ENCODE results near the gene RORB.

Gene RORB

DNA sequence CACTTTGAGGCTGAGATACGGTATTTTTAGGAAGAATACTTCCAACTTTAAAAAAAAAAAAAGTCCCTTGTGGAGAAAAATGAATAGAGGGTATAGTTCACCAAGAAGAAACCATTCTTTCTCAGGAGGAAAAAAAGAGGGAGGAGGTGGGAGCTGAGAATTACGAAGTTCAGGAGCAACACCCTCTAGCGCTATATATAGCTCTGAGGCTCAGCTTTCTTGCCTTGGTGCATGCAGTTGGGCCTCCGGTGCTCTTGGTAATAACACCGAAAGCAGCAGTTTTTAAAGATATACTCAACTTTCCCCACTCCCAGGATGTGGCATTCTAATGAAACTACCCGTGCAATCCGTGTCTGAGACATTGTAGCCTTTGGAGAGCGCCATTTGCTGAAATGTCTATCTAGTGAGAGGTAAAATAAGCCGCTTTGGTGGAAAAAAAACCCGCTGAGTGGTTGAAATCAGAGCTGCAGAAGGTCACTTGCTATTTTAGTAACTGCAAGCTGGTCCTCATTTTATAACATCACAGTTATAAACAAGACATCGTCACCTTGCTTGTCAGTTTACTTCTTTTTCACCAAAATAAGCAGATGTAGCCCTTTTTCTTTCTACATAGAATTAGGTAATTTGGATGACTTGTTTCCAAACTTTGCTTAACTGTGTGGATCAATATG, 156.4 kb downstream of the RORB start:
- no peaks in the 10 kb centered on the region for H3K9me3 ChIP-seq
- DNase-seq (ENCODE audit: low spot score in 2 of 2) = no peak
- peaks cover 2% of the 10 kb centered on the region; the same call in 1 of the 2 replicates for H3K27me3 ChIP-seq (ENCODE audit: low read depth)
- H3K4me1 ChIP-seq = no peaks in the 10 kb centered on the region
- H3K4me3 ChIP-seq = no peak overlapping the region
- H3K36me3 ChIP-seq (replicated peaks) = no peaks in the 10 kb centered on the region
- in situ Hi-C loops (cut with MboI; ENCODE audit: low sequenced_read_pairs) = no loop called here

- no peak for DNase-seq (ENCODE audit: low spot score in 2 of 2)
- Histone ChIP-seq H3K9me3 (no peaks in the 10 kb centered on the region), H3K36me3 (replicated peaks) (no peaks in the 10 kb centered on the region), H3K27me3 (ENCODE audit: low read depth) (0 out of 2 replicates have a peak, but pooled peaks cover 2% of the 10 kb centered on the region), H3K4me1 (no peaks in the 10 kb centered on the region), H3K4me3 (no peak overlapping the region)
- in situ Hi-C loops (cut with MboI; ENCODE audit: low sequenced_read_pairs) = no loop called here
Measured at GRCh38 chr9:74662674-74663073, 165.5 kb downstream of the RORB start.

DNA sequence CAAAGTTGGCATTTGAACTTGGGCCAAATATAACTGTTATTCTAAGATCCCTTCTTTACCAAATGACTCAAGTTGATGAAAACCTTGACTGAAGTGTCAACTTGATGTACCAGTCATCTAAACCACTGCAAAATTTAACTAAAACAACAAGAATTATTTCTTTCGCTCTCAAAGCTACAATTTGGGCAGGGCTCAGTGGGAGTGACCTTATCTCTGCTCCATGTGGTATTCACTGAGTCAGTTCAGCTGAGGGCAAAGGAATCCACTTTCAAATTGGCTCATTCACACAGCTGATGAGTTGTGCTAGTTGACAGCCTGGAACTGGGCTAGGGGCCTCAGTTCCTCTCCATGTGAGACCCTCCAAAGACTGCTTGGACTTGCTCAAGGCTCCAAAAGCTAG, 166.3 kb downstream of the RORB start:
- in situ Hi-C loops (cut with MboI; ENCODE audit: low sequenced_read_pairs) = no loop called here
- no peaks in the 10 kb centered on the region for H3K36me3 ChIP-seq (replicated peaks)
- no peak overlapping the region for H3K4me3 ChIP-seq
- H3K4me1 ChIP-seq = no peaks in the 10 kb centered on the region
- 0 out of 2 replicates have a peak, but pooled peaks cover 2% of the 10 kb centered on the region for H3K27me3 ChIP-seq (ENCODE audit: low read depth)
- DNase-seq (ENCODE audit: low spot score in 2 of 2) = no peak
- no peaks in the 10 kb centered on the region for H3K9me3 ChIP-seq

DNA sequence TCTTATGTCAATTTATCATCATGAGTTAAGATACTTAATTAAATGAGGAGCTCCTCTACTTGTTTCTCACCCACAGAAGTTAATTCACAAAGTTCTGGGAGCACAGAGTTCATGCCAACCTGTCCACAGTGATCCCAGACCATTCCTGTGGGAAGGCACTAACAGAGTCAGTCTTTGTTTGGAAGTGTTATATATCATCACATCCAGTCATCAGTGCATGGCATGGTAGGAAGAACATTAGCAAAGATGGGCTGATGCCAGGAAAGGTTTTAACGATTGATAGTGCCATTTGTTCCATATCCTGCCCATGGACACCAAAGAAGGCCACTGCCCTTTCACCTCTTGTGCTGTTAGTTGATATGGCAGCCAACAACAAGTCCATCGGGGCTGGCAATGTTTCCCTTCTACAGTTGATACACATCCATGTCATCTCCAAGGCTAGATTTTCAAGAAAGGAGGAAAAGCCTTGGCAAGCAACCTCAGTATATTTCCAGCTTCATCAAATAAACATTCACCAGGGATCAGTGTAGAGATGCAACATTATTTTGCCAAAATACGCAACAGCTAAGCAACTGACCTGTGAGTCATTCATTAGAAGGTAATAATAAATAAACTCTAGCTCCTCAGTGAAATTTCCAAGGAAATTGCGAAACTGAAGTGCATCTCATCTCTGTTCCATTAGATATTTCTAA, 169.6 kb downstream of the RORB start:
- Histone ChIP-seq H3K4me1 (no peaks in the 10 kb centered on the region), H3K4me3 (no peak overlapping the region), H3K9me3 (no peaks in the 10 kb centered on the region), H3K27me3 (ENCODE audit: low read depth) (peaks cover 5% of the 10 kb centered on the region), H3K36me3 (replicated peaks) (no peaks in the 10 kb centered on the region)
- DNase-seq (ENCODE audit: low spot score in 2 of 2) = no peak
- in situ Hi-C loops (cut with MboI; ENCODE audit: low sequenced_read_pairs) = no loop called here

DNA sequence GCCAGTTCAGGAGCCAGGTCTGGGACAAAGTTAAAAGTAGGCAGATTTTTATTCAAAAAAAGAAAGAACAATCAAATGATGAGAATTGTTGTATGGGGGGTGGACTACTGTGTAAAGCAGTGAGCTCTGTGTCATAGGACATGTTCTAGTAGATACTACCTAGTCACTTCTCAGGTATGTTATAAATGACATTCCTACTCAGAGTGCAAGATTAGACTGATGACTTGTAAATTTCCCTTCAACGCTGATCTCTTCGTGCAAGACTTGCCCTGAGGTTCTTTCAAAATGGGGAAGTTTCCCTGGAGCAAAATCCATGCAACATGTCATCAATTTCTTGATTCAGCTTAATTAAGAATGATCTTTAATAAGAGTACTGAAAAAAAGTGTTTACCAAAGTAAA, 175.1 kb downstream of the RORB start:
- Histone ChIP-seq H3K4me3 (no peak overlapping the region), H3K4me1 (no peaks in the 10 kb centered on the region), H3K27me3 (ENCODE audit: low read depth) (peaks cover 3% of the 10 kb centered on the region), H3K9me3 (no peaks in the 10 kb centered on the region), H3K36me3 (replicated peaks) (no peaks in the 10 kb centered on the region)
- in situ Hi-C loops (cut with MboI; ENCODE audit: low sequenced_read_pairs) = no loop called here
- DNase-seq (ENCODE audit: low spot score in 2 of 2) = no peak

DNA sequence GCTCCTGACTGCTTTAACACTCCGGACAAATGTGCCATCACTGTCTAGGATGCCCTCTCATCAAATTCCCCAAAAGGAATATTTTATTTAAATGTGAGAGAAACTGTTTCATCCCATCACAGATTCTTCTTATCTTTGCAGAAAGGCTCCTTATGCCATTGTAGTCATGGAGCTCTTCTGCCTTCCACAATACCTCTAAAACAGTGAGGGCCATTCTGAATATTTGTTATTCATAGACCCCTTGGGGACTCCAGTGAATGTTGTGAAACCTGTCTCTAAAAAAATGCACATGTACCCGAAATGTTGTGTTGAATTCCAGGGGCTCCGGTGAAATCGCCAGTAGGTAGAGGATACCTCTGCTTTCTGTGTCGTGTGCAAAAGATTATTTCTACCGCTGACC, 176.9 kb downstream of the RORB start:
- no peak for DNase-seq (ENCODE audit: low spot score in 2 of 2)
- H3K4me3 ChIP-seq = no peak overlapping the region
- no peaks in the 10 kb centered on the region for H3K36me3 ChIP-seq (replicated peaks)
- no peaks in the 10 kb centered on the region for H3K9me3 ChIP-seq
- H3K4me1 ChIP-seq = no peaks in the 10 kb centered on the region
- in situ Hi-C loops (cut with MboI; ENCODE audit: low sequenced_read_pairs) = no loop called here
- peaks cover 3% of the 10 kb centered on the region for H3K27me3 ChIP-seq (ENCODE audit: low read depth)

- Histone ChIP-seq H3K4me1 (no peaks in the 10 kb centered on the region), H3K36me3 (replicated peaks) (no peaks in the 10 kb centered on the region), H3K27me3 (ENCODE audit: low read depth) (0 out of 2 replicates have a peak, but pooled peaks cover 3% of the 10 kb centered on the region), H3K9me3 (no peaks in the 10 kb centered on the region), H3K4me3 (no peak overlapping the region)
- DNase-seq (ENCODE audit: low spot score in 2 of 2) = no peak
- in situ Hi-C loops (cut with MboI; ENCODE audit: low sequenced_read_pairs) = no loop called here
Measured at GRCh38 chr9:74681906-74682305, 184.8 kb downstream of the RORB start.

DNA sequence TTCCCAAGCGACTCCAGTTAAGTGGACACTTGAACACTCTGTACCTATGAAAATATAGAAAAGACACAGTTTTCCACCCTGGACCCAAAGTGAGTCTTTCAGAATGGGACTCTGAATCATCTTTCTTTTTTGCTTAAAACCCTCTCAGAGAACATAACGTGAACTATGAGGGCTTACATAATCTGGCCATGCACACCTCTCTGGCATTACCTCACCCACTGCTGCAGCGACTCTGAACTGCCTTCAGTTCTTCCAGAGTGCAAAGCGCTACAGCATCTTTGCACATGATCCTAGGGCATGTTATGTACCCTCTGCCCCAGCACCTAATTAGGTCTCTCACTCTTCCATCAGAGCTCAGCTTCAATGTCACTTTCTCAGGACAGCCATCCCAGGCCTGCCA, 186.2 kb downstream of the RORB start:
- no peaks in the 10 kb centered on the region for H3K36me3 ChIP-seq (replicated peaks)
- DNase-seq (ENCODE audit: low spot score in 2 of 2) = no peak
- no peak overlapping the region for H3K4me3 ChIP-seq
- in situ Hi-C loops (cut with MboI; ENCODE audit: low sequenced_read_pairs) = no loop called here
- H3K27me3 ChIP-seq (ENCODE audit: low read depth) = 0 out of 2 replicates have a peak, but pooled peaks cover 3% of the 10 kb centered on the region
- H3K9me3 ChIP-seq = no peaks in the 10 kb centered on the region
- no peaks in the 10 kb centered on the region for H3K4me1 ChIP-seq

GRCh38 chr9:74691058-74691457, 193.9 kb downstream of the RORB start:
- H3K9me3 ChIP-seq = no peaks in the 10 kb centered on the region
- in situ Hi-C loops (cut with MboI; ENCODE audit: low sequenced_read_pairs) = no loop called here
- DNase-seq (ENCODE audit: low spot score in 2 of 2) = no peak
- no peaks in the 10 kb centered on the region for H3K27me3 ChIP-seq (ENCODE audit: low read depth)
- H3K4me3 ChIP-seq = no peak overlapping the region
- no peaks in the 10 kb centered on the region for H3K4me1 ChIP-seq
- no peaks in the 10 kb centered on the region for H3K36me3 ChIP-seq (replicated peaks)

GRCh38 chr9:74696520-74696919, 199.4 kb downstream of the RORB start:
- H3K9me3 ChIP-seq = no peaks in the 10 kb centered on the region
- in situ Hi-C loops (cut with MboI; ENCODE audit: low sequenced_read_pairs) = no loop called here
- H3K4me3 ChIP-seq = no peak overlapping the region
- H3K4me1 ChIP-seq = no peaks in the 10 kb centered on the region
- DNase-seq (ENCODE audit: low spot score in 2 of 2) = no peak
- H3K27me3 ChIP-seq (ENCODE audit: low read depth) = no peaks in the 10 kb centered on the region; the same call in 1 of the 2 replicates
- no peaks in the 10 kb centered on the region for H3K36me3 ChIP-seq (replicated peaks)

GRCh38 chr9:74697535-74697934, 200.4 kb downstream of the RORB start:
- no peaks in the 10 kb centered on the region for H3K9me3 ChIP-seq
- in situ Hi-C loops (cut with MboI; ENCODE audit: low sequenced_read_pairs) = no loop called here
- no peaks in the 10 kb centered on the region; the same call in 1 of the 2 replicates for H3K27me3 ChIP-seq (ENCODE audit: low read depth)
- no peak for DNase-seq (ENCODE audit: low spot score in 2 of 2)
- no peaks in the 10 kb centered on the region for H3K4me1 ChIP-seq
- H3K36me3 ChIP-seq (replicated peaks) = no peaks in the 10 kb centered on the region
- no peak overlapping the region for H3K4me3 ChIP-seq

- H3K9me3 ChIP-seq = no peaks in the 10 kb centered on the region
- DNase-seq (ENCODE audit: low spot score in 2 of 2) = no peak
- H3K27me3 ChIP-seq (ENCODE audit: low read depth) = no peaks in the 10 kb centered on the region
- no peak overlapping the region for H3K4me3 ChIP-seq
- no peaks in the 10 kb centered on the region for H3K36me3 ChIP-seq (replicated peaks)
- H3K4me1 ChIP-seq = no peaks in the 10 kb centered on the region
- in situ Hi-C loops (cut with MboI; ENCODE audit: low sequenced_read_pairs) = no loop called here
Measured at GRCh38 chr9:74711341-74711740, 214.2 kb downstream of the RORB start.

DNA sequence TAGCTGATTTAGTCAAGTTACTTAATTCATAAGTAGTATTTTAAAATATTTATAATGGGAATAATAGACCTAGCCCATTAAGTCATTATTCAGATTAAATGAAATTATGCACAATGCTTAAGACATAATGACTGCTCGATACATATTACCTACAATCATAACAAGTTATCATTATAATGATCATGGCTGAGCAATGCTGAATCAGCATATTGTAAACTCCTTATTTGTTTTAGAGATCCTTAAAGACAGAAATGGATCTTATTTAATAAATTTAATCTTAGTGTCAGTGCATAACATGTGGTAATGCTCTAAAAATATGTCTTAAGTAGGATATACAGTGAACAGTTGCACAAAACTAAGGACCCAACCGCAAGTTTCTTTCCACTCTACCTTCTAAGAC, 221.6 kb downstream of the RORB start:
- DNase-seq (ENCODE audit: low spot score in 2 of 2) = no peak
- no peaks in the 10 kb centered on the region for H3K36me3 ChIP-seq (replicated peaks)
- H3K9me3 ChIP-seq = no peaks in the 10 kb centered on the region
- H3K4me1 ChIP-seq = no peaks in the 10 kb centered on the region
- no peak overlapping the region for H3K4me3 ChIP-seq
- no peaks in the 10 kb centered on the region for H3K27me3 ChIP-seq (ENCODE audit: low read depth)
- in situ Hi-C loops (cut with MboI; ENCODE audit: low sequenced_read_pairs) = no loop called here

- H3K36me3 ChIP-seq (replicated peaks) = no peaks in the 10 kb centered on the region
- no peaks in the 10 kb centered on the region for H3K27me3 ChIP-seq (ENCODE audit: low read depth)
- no peaks in the 10 kb centered on the region for H3K4me1 ChIP-seq
- in situ Hi-C loops (cut with MboI; ENCODE audit: low sequenced_read_pairs) = no loop called here
- H3K9me3 ChIP-seq = no peaks in the 10 kb centered on the region
- H3K4me3 ChIP-seq = no peak overlapping the region
- DNase-seq (ENCODE audit: low spot score in 2 of 2) = no peak
Measured at GRCh38 chr9:74719306-74719705, 222.2 kb downstream of the RORB start.

All from HAP-1 (cell line).